Activated B cell treated with CpG ODN at 0.5 μM for 24 hours (primary cell): ENCODE results near the gene FAM83G. TPM values are rescaled to one million over a fixed set of nuclear protein-coding genes. Genes with fewer than 3 reads are reported as not detected.

Experiments used
- ATAC-seq: fragments of 200-7000 bp; cut with Tn5 transposase; one replicate; pipeline ENCODE4 v1.10.0; 2021; ENCODE audit warnings: low read depth, mild to moderate bottlenecking, moderate library complexity
- CTCF ChIA-PET: fragments of 350-600 bp; sonication (Branson Sonifier 250); formaldehyde crosslinking; loops from one replicate; lab custom pipeline; 2021; ENCODE audit warnings: antibody characterized with exemption; lab: Charles Lee
- POLR2A ChIA-PET: fragments of 350-600 bp; sonication (Branson Sonifier 250); formaldehyde crosslinking; loops from one replicate; lab custom pipeline; 2021; ENCODE audit warnings: antibody characterized with exemption; lab: Charles Lee
- DNase-seq: peaks from one replicate; pipeline ENCODE4 v3.0.0; 2022
- H3K27ac Mint-ChIP-seq: one replicate; pipeline ENCODE4 v1.8.0; 2020; ENCODE audit warnings: mixed read lengths
- H3K27me3 Mint-ChIP-seq: one replicate; pipeline ENCODE4 v1.8.0; 2021; ENCODE audit warnings: mixed read lengths
- H3K36me3 Mint-ChIP-seq: one replicate; pipeline ENCODE4 v1.8.0; 2021; ENCODE audit warnings: low read depth, mixed read lengths
- H3K4me1 Mint-ChIP-seq: one replicate; pipeline ENCODE4 v1.8.0; 2021; ENCODE audit warnings: mixed read lengths
- H3K4me3 Mint-ChIP-seq: one replicate; pipeline ENCODE4 v1.8.0; 2020; ENCODE audit warnings: mild to moderate bottlenecking, mixed read lengths
- H3K9me3 Mint-ChIP-seq: one replicate; pipeline ENCODE4 v1.8.0; 2020; ENCODE audit warnings: mixed read lengths
- intact Hi-C: fragments of 100-400 bp; cut with micrococcal nuclease; formaldehyde crosslinking; loops from one replicate; pipeline ENCODE4 v1.15.1; 2024
- total RNA-seq: library from RNA; stranded (reverse); gene quantifications from 2 replicates; pipeline ENCODE4 v1.2.3, GENCODE V29; 2022
- TF ChIP-seq, protein P1 (sequence below): fragments of 200-600 bp; IDR thresholded peaks from one replicate; pipeline ENCODE4 v1.8.0; 2022; ENCODE audit warnings: antibody characterized with exemption, mild to moderate bottlenecking

FAM83G gene
- total RNA-seq, 1 donor from 2014 or later: 13.9 TPM

DNA sequence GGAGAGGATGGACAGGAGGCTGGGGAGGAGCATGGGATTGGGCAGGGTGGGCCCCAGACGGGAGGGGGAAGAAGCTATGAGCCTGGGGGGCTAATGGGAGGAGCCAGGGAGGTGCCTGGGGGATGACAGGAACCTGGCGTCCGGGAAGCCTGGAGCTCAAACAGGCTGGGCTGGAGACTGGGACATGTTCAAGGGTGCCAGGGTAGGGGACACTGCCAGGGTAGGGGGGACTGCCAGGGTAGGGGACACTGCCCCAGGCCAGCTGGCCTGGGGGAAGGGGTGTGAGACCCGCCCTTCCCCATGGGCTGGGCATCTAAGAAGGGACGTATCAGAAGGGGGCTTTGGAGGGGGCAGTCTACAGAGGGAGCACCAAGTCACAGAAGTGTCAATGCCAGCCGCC, 7.0 kb upstream of the FAM83G start:
- DNase-seq (no peak), ATAC-seq (no peak)
- H3K36me3 Mint-ChIP-seq: no peaks in the 10 kb centered on the region
- no peak overlapping the region for H3K4me3 Mint-ChIP-seq
- ChIA-PET POLR2A (interaction anchor here (0.5 kb wide), 1 partner anchor 230 kb away, joined by 5 read pairs; no protein-coding TSS in a partner anchor), CTCF (no interaction called here)
- intact Hi-C loops: loop anchor here (10.0 kb wide), 2 partner anchors 47 to 97 kb away; no protein-coding TSS in a partner anchor
- H3K4me1 Mint-ChIP-seq: no peaks in the 10 kb centered on the region
- TF ChIP-seq, protein P1, sequence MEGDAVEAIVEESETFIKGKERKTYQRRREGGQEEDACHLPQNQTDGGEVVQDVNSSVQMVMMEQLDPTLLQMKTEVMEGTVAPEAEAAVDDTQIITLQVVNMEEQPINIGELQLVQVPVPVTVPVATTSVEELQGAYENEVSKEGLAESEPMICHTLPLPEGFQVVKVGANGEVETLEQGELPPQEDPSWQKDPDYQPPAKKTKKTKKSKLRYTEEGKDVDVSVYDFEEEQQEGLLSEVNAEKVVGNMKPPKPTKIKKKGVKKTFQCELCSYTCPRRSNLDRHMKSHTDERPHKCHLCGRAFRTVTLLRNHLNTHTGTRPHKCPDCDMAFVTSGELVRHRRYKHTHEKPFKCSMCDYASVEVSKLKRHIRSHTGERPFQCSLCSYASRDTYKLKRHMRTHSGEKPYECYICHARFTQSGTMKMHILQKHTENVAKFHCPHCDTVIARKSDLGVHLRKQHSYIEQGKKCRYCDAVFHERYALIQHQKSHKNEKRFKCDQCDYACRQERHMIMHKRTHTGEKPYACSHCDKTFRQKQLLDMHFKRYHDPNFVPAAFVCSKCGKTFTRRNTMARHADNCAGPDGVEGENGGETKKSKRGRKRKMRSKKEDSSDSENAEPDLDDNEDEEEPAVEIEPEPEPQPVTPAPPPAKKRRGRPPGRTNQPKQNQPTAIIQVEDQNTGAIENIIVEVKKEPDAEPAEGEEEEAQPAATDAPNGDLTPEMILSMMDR: no peak
- no peaks in the 10 kb centered on the region for H3K27me3 Mint-ChIP-seq
- no peaks in the 10 kb centered on the region for H3K9me3 Mint-ChIP-seq
- no peak overlapping the region for H3K27ac Mint-ChIP-seq

DNA sequence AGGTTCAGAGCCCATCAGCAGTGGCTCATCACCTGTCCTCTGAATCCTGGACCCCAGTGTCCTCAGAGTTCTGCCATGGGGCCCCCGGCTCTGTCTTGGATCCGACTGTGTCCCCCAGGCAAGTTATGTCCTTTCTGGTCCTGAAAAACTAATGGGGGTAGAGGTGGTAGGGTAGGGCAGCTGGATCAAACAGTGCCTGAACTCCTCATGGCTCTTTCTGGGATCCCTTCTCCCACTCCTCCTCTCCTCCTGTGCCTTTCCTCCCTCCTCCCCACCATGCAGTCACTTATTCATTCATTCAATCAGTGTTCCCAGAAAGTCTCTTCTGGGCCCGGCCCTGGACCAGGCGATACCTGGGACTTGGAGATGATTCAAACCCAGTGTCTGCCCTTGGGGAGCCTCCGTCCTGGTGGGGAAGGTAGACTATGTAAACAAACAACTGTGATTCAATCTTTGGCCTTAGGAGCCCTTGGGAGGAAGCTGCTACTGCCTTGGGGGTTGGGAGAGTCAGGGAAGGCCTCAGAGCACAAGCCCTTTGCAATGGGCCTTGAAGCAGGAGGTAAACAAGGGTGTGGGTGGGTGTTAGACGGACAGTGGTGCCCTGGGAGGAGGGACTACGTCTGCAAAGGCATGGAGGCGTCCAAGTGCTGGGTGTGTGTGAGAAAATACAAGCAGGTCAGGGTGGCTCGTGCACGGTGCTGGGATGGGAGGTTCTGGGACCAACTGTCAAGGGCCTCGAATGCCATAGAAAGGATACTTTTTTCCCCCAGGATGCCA, 6.4 kb upstream of the FAM83G start:
- ChIA-PET CTCF (no interaction called here), POLR2A (no interaction called here)
- no peak overlapping the region for H3K4me3 Mint-ChIP-seq
- TF ChIP-seq, protein P1: no peak
- no peak for ATAC-seq
- intact Hi-C loops: loop anchor here (10.0 kb wide), 2 partner anchors 46 to 96 kb away; no protein-coding TSS in a partner anchor
- H3K9me3 Mint-ChIP-seq: no peaks in the 10 kb centered on the region
- no peaks in the 10 kb centered on the region for H3K36me3 Mint-ChIP-seq
- peak overlapping the region; percentile 31 for H3K27ac Mint-ChIP-seq
- no peak for DNase-seq
- peaks cover 1% of the 10 kb centered on the region for H3K4me1 Mint-ChIP-seq
- no peaks in the 10 kb centered on the region for H3K27me3 Mint-ChIP-seq

DNA sequence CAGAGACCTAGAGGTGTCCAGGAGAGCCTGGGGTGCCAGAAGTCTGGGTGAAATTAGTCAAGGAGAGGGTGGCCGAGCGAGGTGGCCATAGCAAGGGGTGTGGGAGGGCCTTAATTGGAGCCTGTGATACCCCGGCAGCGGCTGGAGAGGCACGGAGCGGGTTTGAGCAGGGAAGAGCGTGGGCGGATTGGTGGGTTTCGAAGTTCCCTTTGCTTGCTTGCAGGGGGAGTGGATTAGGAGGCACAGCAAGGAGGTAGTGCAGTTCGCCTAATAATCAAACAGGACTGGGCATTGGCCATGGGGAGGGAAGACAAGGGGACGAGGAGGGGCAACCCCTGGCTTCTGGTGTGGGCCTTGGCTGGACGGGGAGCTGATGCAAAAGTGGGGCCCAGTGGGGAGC, 5.4 kb upstream of the FAM83G start:
- TF ChIP-seq, protein P1: no peak
- Mint-ChIP-seq H3K27me3 (no peaks in the 10 kb centered on the region), H3K27ac (no peak overlapping the region), H3K9me3 (no peaks in the 10 kb centered on the region), H3K36me3 (no peaks in the 10 kb centered on the region), H3K4me1 (peaks cover 7% of the 10 kb centered on the region), H3K4me3 (no peak overlapping the region)
- intact Hi-C loops: loop anchor here (10.0 kb wide), 2 partner anchors 45 to 95 kb away; no protein-coding TSS in a partner anchor
- ATAC-seq (no peak), DNase-seq (no peak)
- ChIA-PET CTCF (no interaction called here), POLR2A (no interaction called here)

DNA sequence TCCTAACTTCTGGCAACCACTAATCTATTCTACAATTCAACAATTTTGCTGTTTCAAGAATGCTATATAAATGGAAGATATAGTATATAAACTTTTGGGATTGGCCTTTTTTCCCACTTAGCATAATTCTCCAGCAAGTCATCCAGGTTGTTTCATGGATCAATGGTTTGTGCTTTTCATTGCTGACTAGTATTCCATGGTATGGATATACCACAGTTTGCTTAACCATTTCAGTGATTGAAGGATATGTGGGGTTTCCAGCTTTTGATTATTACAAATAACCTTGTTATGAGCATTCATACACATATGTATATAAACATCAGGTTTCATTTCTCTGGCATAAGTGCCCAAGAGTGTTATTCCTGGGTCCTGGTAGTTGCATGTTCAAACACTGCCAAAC, 2.1 kb upstream of the FAM83G start:
- Mint-ChIP-seq H3K36me3 (peaks cover 5% of the 10 kb centered on the region), H3K4me1 (peaks cover 25% of the 10 kb centered on the region), H3K4me3 (no peak overlapping the region), H3K9me3 (no peaks in the 10 kb centered on the region), H3K27ac (no peak overlapping the region), H3K27me3 (no peaks in the 10 kb centered on the region)
- POLR2A ChIA-PET: no interaction called here
- ATAC-seq (no peak), DNase-seq (no peak)
- TF ChIP-seq, protein P1: no peak
- intact Hi-C loops: no loop called here
- CTCF ChIA-PET: no interaction called here

DNA sequence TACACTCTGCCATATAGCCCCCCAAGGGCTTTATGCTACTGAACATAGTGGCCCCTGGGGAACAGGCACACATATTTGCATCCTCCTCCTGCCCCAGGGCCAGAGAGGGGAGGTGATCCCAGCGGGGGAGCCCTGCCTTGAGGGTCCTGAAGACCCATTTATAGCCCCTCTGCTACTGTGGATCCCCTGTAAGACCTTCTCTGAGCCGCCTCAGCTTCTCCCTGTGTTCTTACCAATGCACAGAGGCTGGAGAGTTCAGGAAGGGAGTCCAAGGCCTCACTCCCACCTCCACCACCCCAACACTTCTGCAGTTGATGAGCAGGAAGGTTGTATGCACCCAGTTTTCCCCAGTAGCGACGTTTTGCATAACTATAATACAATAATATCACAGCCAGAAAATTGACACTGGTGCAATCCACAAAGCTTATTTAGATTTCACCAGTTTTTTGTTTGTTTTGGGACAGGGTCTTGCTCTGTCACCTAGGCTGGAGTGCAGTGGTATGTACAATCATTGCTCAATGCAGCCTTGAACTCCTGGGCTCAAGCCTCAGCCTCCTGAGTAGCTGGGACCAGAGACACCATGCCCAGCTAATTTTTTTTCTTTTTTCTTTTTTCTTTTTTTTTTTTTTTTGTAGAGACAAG, 1.3 kb upstream of the FAM83G start:
- TF ChIP-seq, protein P1: no peak
- H3K36me3 Mint-ChIP-seq: peaks cover 7% of the 10 kb centered on the region
- no peaks in the 10 kb centered on the region for H3K9me3 Mint-ChIP-seq
- peak overlapping the region; percentile 52 for H3K4me3 Mint-ChIP-seq
- peaks cover 32% of the 10 kb centered on the region for H3K4me1 Mint-ChIP-seq
- intact Hi-C loops: no loop called here
- ChIA-PET CTCF (no interaction called here), POLR2A (interaction anchor here (1.8 kb wide), 1 partner anchor 58 kb away, joined by 5 read pairs; no protein-coding TSS in a partner anchor)
- no peaks in the 10 kb centered on the region for H3K27me3 Mint-ChIP-seq
- peak overlapping the region; percentile 60 for H3K27ac Mint-ChIP-seq
- DNase-seq (no peak), ATAC-seq (no peak)
